ENCODE measurements around the gene GTF2B.

The GTF2B gene

DNA sequence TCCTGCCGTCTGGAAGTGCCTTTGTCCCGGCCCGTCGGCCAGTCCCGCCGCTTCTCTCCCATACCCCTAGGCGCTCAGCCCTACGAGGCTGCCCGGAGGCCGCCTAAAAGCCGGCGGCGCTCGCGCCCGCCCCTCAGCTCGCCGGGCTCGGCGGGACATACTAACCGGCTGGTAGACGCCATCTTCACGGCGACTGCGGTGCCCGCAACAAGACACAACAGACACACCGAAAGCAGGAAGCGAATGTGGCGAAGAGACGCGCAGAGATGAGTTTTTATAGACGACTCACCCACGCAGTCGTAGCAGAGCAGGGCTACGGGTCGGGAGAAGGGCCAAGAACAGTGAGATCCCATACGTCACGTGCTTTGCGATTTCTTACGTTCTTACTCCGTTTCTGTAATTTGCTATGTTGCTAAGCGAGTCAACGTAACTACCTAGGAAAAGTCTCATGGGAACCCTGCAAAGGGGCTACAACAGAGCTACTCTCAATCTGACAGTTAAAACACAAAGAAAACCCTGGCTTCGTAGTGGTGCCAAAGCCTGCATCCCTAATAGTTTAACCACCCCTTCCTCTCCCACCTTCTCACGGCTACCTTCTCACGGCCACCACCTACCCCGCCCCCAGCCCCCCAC is at the start of gene GTF2B (continued):
- TF ChIP-seq, protein P1, sequence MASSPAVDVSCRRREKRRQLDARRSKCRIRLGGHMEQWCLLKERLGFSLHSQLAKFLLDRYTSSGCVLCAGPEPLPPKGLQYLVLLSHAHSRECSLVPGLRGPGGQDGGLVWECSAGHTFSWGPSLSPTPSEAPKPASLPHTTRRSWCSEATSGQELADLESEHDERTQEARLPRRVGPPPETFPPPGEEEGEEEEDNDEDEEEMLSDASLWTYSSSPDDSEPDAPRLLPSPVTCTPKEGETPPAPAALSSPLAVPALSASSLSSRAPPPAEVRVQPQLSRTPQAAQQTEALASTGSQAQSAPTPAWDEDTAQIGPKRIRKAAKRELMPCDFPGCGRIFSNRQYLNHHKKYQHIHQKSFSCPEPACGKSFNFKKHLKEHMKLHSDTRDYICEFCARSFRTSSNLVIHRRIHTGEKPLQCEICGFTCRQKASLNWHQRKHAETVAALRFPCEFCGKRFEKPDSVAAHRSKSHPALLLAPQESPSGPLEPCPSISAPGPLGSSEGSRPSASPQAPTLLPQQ (tag by site-specific recombination; IDR thresholded peaks at IDR 0.05): peak; percentile 66
- TF ChIP-seq ZNF248 (tag by site-specific recombination; IDR thresholded peaks at IDR 0.05) (no peak), WT1 (tag by site-specific recombination; IDR thresholded peaks at IDR 0.05) (peak; percentile 37; the same call in 1 of the 2 replicates), ZNF830 (tag by site-specific recombination; IDR thresholded peaks at IDR 0.05; ENCODE audit: low read depth) (no peak), KLF9 (tag by site-specific recombination; IDR thresholded peaks at IDR 0.05; ENCODE audit: low read depth) (no peak), ZNF664 (tag by site-specific recombination; IDR thresholded peaks at IDR 0.05) (no peak), ZNF555 (tag by site-specific recombination; conservative IDR thresholded peaks at IDR 0.05) (no peak), ZNF23 (tag by site-specific recombination; IDR thresholded peaks at IDR 0.05; ENCODE audit: borderline replicate concordance) (no peak), ZNF10 (tag by site-specific recombination; IDR thresholded peaks at IDR 0.05) (peak; percentile 27; the same call in 1 of the 2 replicates), ZNF571 (tag by site-specific recombination; IDR thresholded peaks at IDR 0.05) (no peak), ZNF239 (tag by site-specific recombination; IDR thresholded peaks at IDR 0.05) (no peak), ZNF791 (tag by site-specific recombination; IDR thresholded peaks at IDR 0.05) (no peak), ZNF155 (tag by site-specific recombination; IDR thresholded peaks at IDR 0.05) (no peak), SP2 (tag by site-specific recombination; IDR thresholded peaks at IDR 0.05) (peak; percentile 45), SP7 (tag by site-specific recombination; IDR thresholded peaks at IDR 0.05) (peak; percentile 84), ZNF2 (tag by site-specific recombination; IDR thresholded peaks at IDR 0.05) (peak; percentile 96), ZNF560 (tag by site-specific recombination; IDR thresholded peaks at IDR 0.05; ENCODE audit: borderline replicate concordance) (no peak), KLF16 (tag by site-specific recombination; IDR thresholded peaks at IDR 0.05) (peak; percentile 81; the same call in 1 of the 2 replicates), ZNF121 (tag by site-specific recombination; IDR thresholded peaks at IDR 0.05) (no peak), ZBTB20 (tag by site-specific recombination; IDR thresholded peaks at IDR 0.05) (peak; percentile 57), ZNF140 (tag by site-specific recombination; IDR thresholded peaks at IDR 0.05) (no peak), ZNF670 (tag by site-specific recombination; IDR thresholded peaks at IDR 0.05; ENCODE audit: low read depth) (no peak), BCL11A (tag by site-specific recombination; IDR thresholded peaks at IDR 0.05; ENCODE audit: low read depth) (no peak), ZNF335 (tag by site-specific recombination; conservative IDR thresholded peaks at IDR 0.05) (peak; percentile 99)
- TF ChIP-seq, protein P2, sequence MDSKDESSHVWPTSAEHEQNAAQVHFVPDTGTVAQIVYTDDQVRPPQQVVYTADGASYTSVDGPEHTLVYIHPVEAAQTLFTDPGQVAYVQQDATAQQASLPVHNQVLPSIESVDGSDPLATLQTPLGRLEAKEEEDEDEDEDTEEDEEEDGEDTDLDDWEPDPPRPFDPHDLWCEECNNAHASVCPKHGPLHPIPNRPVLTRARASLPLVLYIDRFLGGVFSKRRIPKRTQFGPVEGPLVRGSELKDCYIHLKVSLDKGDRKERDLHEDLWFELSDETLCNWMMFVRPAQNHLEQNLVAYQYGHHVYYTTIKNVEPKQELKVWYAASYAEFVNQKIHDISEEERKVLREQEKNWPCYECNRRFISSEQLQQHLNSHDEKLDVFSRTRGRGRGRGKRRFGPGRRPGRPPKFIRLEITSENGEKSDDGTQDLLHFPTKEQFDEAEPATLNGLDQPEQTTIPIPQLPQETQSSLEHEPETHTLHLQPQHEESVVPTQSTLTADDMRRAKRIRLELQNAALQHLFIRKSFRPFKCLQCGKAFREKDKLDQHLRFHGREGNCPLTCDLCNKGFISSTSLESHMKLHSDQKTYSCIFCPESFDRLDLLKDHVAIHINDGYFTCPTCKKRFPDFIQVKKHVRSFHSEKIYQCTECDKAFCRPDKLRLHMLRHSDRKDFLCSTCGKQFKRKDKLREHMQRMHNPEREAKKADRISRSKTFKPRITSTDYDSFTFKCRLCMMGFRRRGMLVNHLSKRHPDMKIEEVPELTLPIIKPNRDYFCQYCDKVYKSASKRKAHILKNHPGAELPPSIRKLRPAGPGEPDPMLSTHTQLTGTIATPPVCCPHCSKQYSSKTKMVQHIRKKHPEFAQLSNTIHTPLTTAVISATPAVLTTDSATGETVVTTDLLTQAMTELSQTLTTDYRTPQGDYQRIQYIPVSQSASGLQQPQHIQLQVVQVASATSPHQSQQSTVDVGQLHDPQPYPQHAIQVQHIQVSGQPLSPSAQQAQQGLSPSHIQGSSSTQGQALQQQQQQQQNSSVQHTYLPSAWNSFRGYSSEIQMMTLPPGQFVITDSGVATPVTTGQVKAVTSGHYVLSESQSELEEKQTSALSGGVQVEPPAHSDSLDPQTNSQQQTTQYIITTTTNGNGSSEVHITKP (tag by site-specific recombination; IDR thresholded peaks at IDR 0.05): peak; percentile 90
- TF ChIP-seq, protein P3, sequence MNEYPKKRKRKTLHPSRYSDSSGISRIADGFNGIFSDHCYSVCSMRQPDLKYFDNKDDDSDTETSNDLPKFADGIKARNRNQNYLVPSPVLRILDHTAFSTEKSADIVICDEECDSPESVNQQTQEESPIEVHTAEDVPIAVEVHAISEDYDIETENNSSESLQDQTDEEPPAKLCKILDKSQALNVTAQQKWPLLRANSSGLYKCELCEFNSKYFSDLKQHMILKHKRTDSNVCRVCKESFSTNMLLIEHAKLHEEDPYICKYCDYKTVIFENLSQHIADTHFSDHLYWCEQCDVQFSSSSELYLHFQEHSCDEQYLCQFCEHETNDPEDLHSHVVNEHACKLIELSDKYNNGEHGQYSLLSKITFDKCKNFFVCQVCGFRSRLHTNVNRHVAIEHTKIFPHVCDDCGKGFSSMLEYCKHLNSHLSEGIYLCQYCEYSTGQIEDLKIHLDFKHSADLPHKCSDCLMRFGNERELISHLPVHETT (tag by site-specific recombination; IDR thresholded peaks at IDR 0.05): peak; percentile 79
- TF ChIP-seq, protein P4, sequence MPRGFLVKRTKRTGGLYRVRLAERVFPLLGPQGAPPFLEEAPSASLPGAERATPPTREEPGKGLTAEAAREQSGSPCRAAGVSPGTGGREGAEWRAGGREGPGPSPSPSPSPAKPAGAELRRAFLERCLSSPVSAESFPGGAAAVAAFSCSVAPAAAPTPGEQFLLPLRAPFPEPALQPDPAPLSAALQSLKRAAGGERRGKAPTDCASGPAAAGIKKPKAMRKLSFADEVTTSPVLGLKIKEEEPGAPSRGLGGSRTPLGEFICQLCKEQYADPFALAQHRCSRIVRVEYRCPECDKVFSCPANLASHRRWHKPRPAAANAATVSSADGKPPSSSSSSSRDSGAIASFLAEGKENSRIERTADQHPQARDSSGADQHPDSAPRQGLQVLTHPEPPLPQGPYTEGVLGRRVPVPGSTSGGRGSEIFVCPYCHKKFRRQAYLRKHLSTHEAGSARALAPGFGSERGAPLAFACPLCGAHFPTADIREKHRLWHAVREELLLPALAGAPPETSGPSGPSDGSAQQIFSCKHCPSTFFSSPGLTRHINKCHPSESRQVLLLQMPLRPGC (tag by site-specific recombination; IDR thresholded peaks at IDR 0.05): peak; percentile 75
- TF ChIP-seq, protein P5, sequence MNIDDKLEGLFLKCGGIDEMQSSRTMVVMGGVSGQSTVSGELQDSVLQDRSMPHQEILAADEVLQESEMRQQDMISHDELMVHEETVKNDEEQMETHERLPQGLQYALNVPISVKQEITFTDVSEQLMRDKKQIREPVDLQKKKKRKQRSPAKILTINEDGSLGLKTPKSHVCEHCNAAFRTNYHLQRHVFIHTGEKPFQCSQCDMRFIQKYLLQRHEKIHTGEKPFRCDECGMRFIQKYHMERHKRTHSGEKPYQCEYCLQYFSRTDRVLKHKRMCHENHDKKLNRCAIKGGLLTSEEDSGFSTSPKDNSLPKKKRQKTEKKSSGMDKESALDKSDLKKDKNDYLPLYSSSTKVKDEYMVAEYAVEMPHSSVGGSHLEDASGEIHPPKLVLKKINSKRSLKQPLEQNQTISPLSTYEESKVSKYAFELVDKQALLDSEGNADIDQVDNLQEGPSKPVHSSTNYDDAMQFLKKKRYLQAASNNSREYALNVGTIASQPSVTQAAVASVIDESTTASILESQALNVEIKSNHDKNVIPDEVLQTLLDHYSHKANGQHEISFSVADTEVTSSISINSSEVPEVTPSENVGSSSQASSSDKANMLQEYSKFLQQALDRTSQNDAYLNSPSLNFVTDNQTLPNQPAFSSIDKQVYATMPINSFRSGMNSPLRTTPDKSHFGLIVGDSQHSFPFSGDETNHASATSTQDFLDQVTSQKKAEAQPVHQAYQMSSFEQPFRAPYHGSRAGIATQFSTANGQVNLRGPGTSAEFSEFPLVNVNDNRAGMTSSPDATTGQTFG (tag by site-specific recombination; IDR thresholded peaks at IDR 0.05; ENCODE audit: borderline replicate concordance): no peak
- TF ChIP-seq, protein P6, sequence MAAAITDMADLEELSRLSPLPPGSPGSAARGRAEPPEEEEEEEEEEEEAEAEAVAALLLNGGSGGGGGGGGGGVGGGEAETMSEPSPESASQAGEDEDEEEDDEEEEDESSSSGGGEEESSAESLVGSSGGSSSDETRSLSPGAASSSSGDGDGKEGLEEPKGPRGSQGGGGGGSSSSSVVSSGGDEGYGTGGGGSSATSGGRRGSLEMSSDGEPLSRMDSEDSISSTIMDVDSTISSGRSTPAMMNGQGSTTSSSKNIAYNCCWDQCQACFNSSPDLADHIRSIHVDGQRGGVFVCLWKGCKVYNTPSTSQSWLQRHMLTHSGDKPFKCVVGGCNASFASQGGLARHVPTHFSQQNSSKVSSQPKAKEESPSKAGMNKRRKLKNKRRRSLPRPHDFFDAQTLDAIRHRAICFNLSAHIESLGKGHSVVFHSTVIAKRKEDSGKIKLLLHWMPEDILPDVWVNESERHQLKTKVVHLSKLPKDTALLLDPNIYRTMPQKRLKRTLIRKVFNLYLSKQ (tag by site-specific recombination; IDR thresholded peaks at IDR 0.05; ENCODE audit: borderline replicate concordance): no peak

All from HEK293 (cell line).